ENCODE results near the gene MYOZ3. TPM values are rescaled to one million over a fixed set of nuclear protein-coding genes. Genes with fewer than 3 reads are reported as not detected.

The MYOZ3 gene
- total and polyA plus RNA-seq, 2 of the 8 experiments (the other 6 are each of a cell fraction or from before 2014, with no cell fraction given): 9.6 to 19.1 TPM

GRCh38 chr5:150616024-150616470 lies 45.0 kb upstream of the MYOZ3 start:
- ChIA-PET CTCF (ENCODE audit: partially characterized antibody) (interaction anchor here (0.6 to 5.3 kb wide), 12 partner anchors 10 to 280 kb away, joined by 3 to 45 read pairs (median 4); partner anchors contain the start of gene RBM22), POLR2A (ENCODE audit: partially characterized antibody) (interaction anchor here (0.7 kb wide), 1 partner anchor 28 kb away, joined by 3 read pairs; no protein-coding TSS in a partner anchor)
- H2AK5ac ChIP-seq (ENCODE audit: low read depth, low read length): no peak overlapping the region
- no peaks in the 10 kb centered on the region for H3K36me3 ChIP-seq (ENCODE audit: control insufficient read depth in 2 of 4, insufficient read depth in 4 of 4, low read length in 3 of 4)
- no peak overlapping the region for H3K27ac ChIP-seq (ENCODE audit: low read depth, low read length)
- peak overlapping the region; percentile 16; the same call in 1 of the 2 replicates for H2BK5ac ChIP-seq (ENCODE audit: low read depth, low read length)
- H3K4me3 ChIP-seq (ENCODE audit: extremely low read depth in 1 of 4, insufficient read depth in 2 of 4, low read depth in 3 of 4, low read length in 4 of 4): no peak overlapping the region
- no peaks in the 10 kb centered on the region for H3K9me3 ChIP-seq (ENCODE audit: insufficient read depth in 2 of 2, low read depth in 1 of 2, low read length in 1 of 2)
- no peak overlapping the region for H2BK20ac ChIP-seq (ENCODE audit: low read length)
- WGBS, 2 experiments (ENCODE audit: extremely low coverage in 1 of 2, insufficient coverage in 1 of 2, insufficient read length in 1 of 2, insufficient replicate concordance in 2 of 2, low coverage in 1 of 2, low lambda C conversion rate in 2 of 2, missing lambda C conversion rate in 1 of 2): 87% methylated on average over 5 of the region's 5 CpGs; no CpG with 5 or more reads in 1 of the 2 experiments
- no peak overlapping the region for H3K9ac ChIP-seq (replicated peaks in 1 of 4; ENCODE audit: extremely low read depth in 1 of 4, low read depth in 3 of 4, low read length in 3 of 4)
- no peak overlapping the region for H4K8ac ChIP-seq (ENCODE audit: extremely low read depth, insufficient read depth, low read length)
- no peak overlapping the region for H3K18ac ChIP-seq (ENCODE audit: extremely low read depth, low read length)
- no peak overlapping the region for H2AFZ ChIP-seq (ENCODE audit: low read length)
- no peak for FAIRE-seq
- no peak overlapping the region for H2BK120ac ChIP-seq (replicated peaks; ENCODE audit: low read depth, low read length)
- H4K91ac ChIP-seq (replicated peaks; ENCODE audit: insufficient read length, low read length): no peak overlapping the region
- H3K79me2 ChIP-seq (ENCODE audit: control insufficient read depth in 1 of 2, insufficient read depth in 2 of 2, low read length in 2 of 2): no peaks in the 10 kb centered on the region
- no peak overlapping the region for H2BK15ac ChIP-seq (ENCODE audit: low read length)
- H3K14ac ChIP-seq (ENCODE audit: insufficient read length): no peak overlapping the region
- peaks cover 0 to 16% (median 9%) of the 10 kb centered on the region in 4 experiments; a peak in 4 of 7 replicates for H3K4me1 ChIP-seq (replicated peaks in 1 of 4; ENCODE audit: control insufficient read depth in 3 of 4, insufficient read depth in 4 of 4, low read length in 3 of 4)
- no peak for DNase-seq (ENCODE audit: low read depth in 1 of 2, low spot score in 2 of 2)
- no peaks in the 10 kb centered on the region; a peak in 2 of 7 replicates for H3K27me3 ChIP-seq (replicated peaks in 1 of 4; ENCODE audit: control insufficient read depth in 3 of 4, extremely low read depth in 1 of 4, insufficient read depth in 3 of 4, low read length in 3 of 4)
- H3K79me1 ChIP-seq (ENCODE audit: low read depth, low read length): no peaks in the 10 kb centered on the region
- H3K56ac ChIP-seq (replicated peaks; ENCODE audit: insufficient read length, low read depth, low read length): no peak overlapping the region
- H3K23ac ChIP-seq (ENCODE audit: insufficient read length): no peak overlapping the region
- H2BK12ac ChIP-seq (ENCODE audit: low read depth, low read length): no peak overlapping the region
- H3K4me2 ChIP-seq (ENCODE audit: insufficient read depth in 1 of 2, low read depth in 2 of 2, low read length in 2 of 2): no peak overlapping the region
- H4K20me1 ChIP-seq (replicated peaks in 1 of 2; ENCODE audit: control insufficient read depth in 1 of 2, insufficient read depth in 2 of 2, low read length in 2 of 2): no peaks in the 10 kb centered on the region
- H4K5ac ChIP-seq (ENCODE audit: insufficient read length, low read depth, low read length): no peak overlapping the region
- H3K4ac ChIP-seq (replicated peaks; ENCODE audit: insufficient read length, low read depth, low read length): no peak overlapping the region
- H3K23me2 ChIP-seq (ENCODE audit: low read depth, low read length): no peaks in the 10 kb centered on the region; the same call in 1 of the 2 replicates
- TF ChIP-seq YY1 (IDR thresholded peaks at IDR 0.05; ENCODE audit: low read depth, low read length) (no peak), PHF8 (conservative IDR thresholded peaks at IDR 0.05; ENCODE audit: low read depth, low read length) (no peak), CBX5 (IDR thresholded peaks at IDR 0.05; ENCODE audit: low read depth, low read length) (no peak), TEAD4 (IDR thresholded peaks at IDR 0.05; ENCODE audit: low read depth, low read length) (no peak), SUZ12 (IDR thresholded peaks at IDR 0.05; ENCODE audit: low read length) (no peak), CTBP2 (IDR thresholded peaks at IDR 0.05; ENCODE audit: borderline replicate concordance, insufficient read depth, insufficient read length, low read length) (no peak), FOSL1 (IDR thresholded peaks at IDR 0.05; ENCODE audit: insufficient read depth, low read depth, low read length) (no peak), MAX (IDR thresholded peaks at IDR 0.05) (no peak), ATF3 (IDR thresholded peaks at IDR 0.05; ENCODE audit: insufficient read depth, low read depth, low read length) (no peak)
- TF ChIP-seq, protein P1, sequence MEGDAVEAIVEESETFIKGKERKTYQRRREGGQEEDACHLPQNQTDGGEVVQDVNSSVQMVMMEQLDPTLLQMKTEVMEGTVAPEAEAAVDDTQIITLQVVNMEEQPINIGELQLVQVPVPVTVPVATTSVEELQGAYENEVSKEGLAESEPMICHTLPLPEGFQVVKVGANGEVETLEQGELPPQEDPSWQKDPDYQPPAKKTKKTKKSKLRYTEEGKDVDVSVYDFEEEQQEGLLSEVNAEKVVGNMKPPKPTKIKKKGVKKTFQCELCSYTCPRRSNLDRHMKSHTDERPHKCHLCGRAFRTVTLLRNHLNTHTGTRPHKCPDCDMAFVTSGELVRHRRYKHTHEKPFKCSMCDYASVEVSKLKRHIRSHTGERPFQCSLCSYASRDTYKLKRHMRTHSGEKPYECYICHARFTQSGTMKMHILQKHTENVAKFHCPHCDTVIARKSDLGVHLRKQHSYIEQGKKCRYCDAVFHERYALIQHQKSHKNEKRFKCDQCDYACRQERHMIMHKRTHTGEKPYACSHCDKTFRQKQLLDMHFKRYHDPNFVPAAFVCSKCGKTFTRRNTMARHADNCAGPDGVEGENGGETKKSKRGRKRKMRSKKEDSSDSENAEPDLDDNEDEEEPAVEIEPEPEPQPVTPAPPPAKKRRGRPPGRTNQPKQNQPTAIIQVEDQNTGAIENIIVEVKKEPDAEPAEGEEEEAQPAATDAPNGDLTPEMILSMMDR (IDR thresholded peaks at IDR 0.05; ENCODE audit: control extremely low read depth in 1 of 3, insufficient read depth in 1 of 3, low read depth in 1 of 3, low read length in 3 of 3): no peak
